HepG2 (cell line): Measurements from ENCODE around the gene ACADVL. TPM values are rescaled to one million over a fixed set of nuclear protein-coding genes. Genes with fewer than 3 reads are reported as not detected.

Experiments used
- ATAC-seq: fragments of 200-7000 bp; cut with Tn5 transposase; 3 replicates; pipeline ENCODE4 v1.9.1; 2020; ENCODE audit warnings: mild to moderate bottlenecking, moderate library complexity
- BruUV-seq: library from RNA; stranded (reverse); fragments of 400-500 nt; replicated peaks from 2 replicates; lab custom pipeline; 2021; lab: Mats Ljungman, UMichigan
- CTCF ChIA-PET: fragments of 300-600 bp; formaldehyde crosslinking; extraction: SDS; loops from one replicate; lab custom pipeline; 2021; ENCODE audit warnings: low total read pairs, inconsistent platforms, low intra/inter-chr PET ratio; lab: Yijun Ruan, JAX
- POLR2A ChIA-PET: fragments of 350-600 bp; sonication (Branson Sonifier 250); formaldehyde crosslinking; loops from one replicate; lab custom pipeline; 2020; ENCODE audit warnings: antibody characterized with exemption, inconsistent platforms; lab: Yijun Ruan, JAX
- DNase-seq: peaks from one replicate; pipeline ENCODE4 v3.0.0-alpha.2; 2015; ENCODE audit warnings: low spot score
- FAIRE-seq: peaks from 3 replicates; lab custom pipeline; 2011; peaks lifted over from hg19 to GRCh38; lab: Jason Lieb, UNC
- H2AFZ ChIP-seq: one replicate; pipeline ENCODE4 v1.6.1; 2011; ENCODE audit warnings: low read length, inconsistent platforms
- H3K27ac ChIP-seq: fragments of 300-600 bp; 3 replicates; pipeline ENCODE4 v1.8.0; 2011; ENCODE audit warnings: mixed run types, mild to moderate bottlenecking, mixed read lengths, low read length, inconsistent platforms; ENCODE audit not compliant: insufficient read depth; ENCODE audit errors: extremely low read length
- H3K27me3 ChIP-seq, 2 experiments: fragments of 200-600 bp in 1 of 2; 2 replicates in 1 of 2; 3 replicates in 1 of 2; pipeline versions ENCODE4 v1.6.0 to v1.8.0; 2011; ENCODE audit warnings: low read length in 2 of 2, mild to moderate bottlenecking in 2 of 2, moderate library complexity in 2 of 2, inconsistent platforms in 1 of 2; ENCODE audit not compliant: insufficient read depth in 2 of 2, control insufficient read depth in 1 of 2
- H3K36me3 ChIP-seq, 2 experiments: fragments of 200-600 bp in 1 of 2; replicated peaks in 1 of 2; 2 replicates in 1 of 2; 3 replicates in 1 of 2; pipeline versions ENCODE4 v1.5.1 to v1.8.0; 2011; ENCODE audit warnings: low read length in 2 of 2, inconsistent platforms in 1 of 2; ENCODE audit not compliant: insufficient read depth in 2 of 2, control insufficient read depth in 1 of 2
- H3K4me1 ChIP-seq: 2 replicates; pipeline ENCODE4 v1.5.1; 2012; ENCODE audit warnings: low read length, inconsistent platforms; ENCODE audit not compliant: insufficient read depth
- H3K4me2 ChIP-seq: 2 replicates; pipeline ENCODE4 v1.6.0; 2011; ENCODE audit warnings: low read depth, low read length, inconsistent platforms
- H3K4me3 ChIP-seq, 3 experiments: fragments of 200-600 bp in 1 of 3; sonication (generic), shearing (Covaris generic) in 1 of 3; replicated peaks in 1 of 3; 2 replicates each; pipeline ENCODE4 v1.5.1; 2011 to 2016; ENCODE audit warnings: low read length in 3 of 3, inconsistent platforms in 2 of 3, low read depth in 2 of 3, mild to moderate bottlenecking in 2 of 3, control low read depth in 1 of 3, mixed read lengths in 1 of 3; ENCODE audit not compliant: insufficient read depth in 1 of 3
- H3K79me2 ChIP-seq: one replicate; pipeline ENCODE4 v1.6.1; 2011; ENCODE audit warnings: low read length, inconsistent platforms; ENCODE audit not compliant: insufficient read depth
- H3K9ac ChIP-seq: 2 replicates; pipeline ENCODE4 v1.6.0; 2011; ENCODE audit warnings: mild to moderate bottlenecking, low read depth, low read length, inconsistent platforms; ENCODE audit not compliant: insufficient read depth
- H3K9me3 ChIP-seq: 2 replicates; pipeline ENCODE4 v1.5.1; 2012; ENCODE audit warnings: mild to moderate bottlenecking, low read length
- H4K20me1 ChIP-seq: 2 replicates; pipeline ENCODE4 v1.6.0; 2011; ENCODE audit warnings: inconsistent platforms, mild to moderate bottlenecking, low read length, moderate library complexity; ENCODE audit not compliant: insufficient read depth
- AGO2 ChIP-seq: fragments of 200-400 bp; formaldehyde crosslinking; optimal IDR thresholded peaks from 2 replicates; pipeline ENCODE3; 2017; ENCODE audit warnings: mild to moderate bottlenecking, low read depth, low read length, moderate library complexity
- KLF13 ChIP-seq: sonication (generic); formaldehyde crosslinking; IDR thresholded peaks from 2 replicates; pipeline ENCODE4 v1.4.0; 2020; ENCODE audit warnings: mild to moderate bottlenecking, missing genetic modification reagents
- MTA1 ChIP-seq: sonication (generic); formaldehyde crosslinking; IDR thresholded peaks from 2 replicates; pipeline ENCODE4 v1.4.0; 2020; ENCODE audit warnings: missing genetic modification reagents, mild to moderate bottlenecking, borderline replicate concordance
- NFIC ChIP-seq: IDR thresholded peaks from 2 replicates; pipeline ENCODE4 v1.6.1; 2012; ENCODE audit warnings: mild to moderate bottlenecking, low read length, inconsistent platforms
- NR2F2 ChIP-seq: IDR thresholded peaks from 2 replicates; pipeline ENCODE4 v1.6.1; 2012; ENCODE audit warnings: low read depth, inconsistent platforms, borderline replicate concordance
- PCBP2 ChIP-seq: fragments of 200-400 bp; formaldehyde crosslinking; optimal IDR thresholded peaks from 2 replicates; pipeline ENCODE3; 2018; ENCODE audit warnings: low read length, low read depth; ENCODE audit not compliant: poor library complexity, severe bottlenecking
- REL ChIP-seq: sonication (generic); formaldehyde crosslinking; conservative IDR thresholded peaks from 2 replicates; pipeline ENCODE4 v1.8.0; 2022; ENCODE audit warnings: mild to moderate bottlenecking, missing genetic modification reagents, moderate library complexity
- TOPORS ChIP-seq: sonication (generic); formaldehyde crosslinking; IDR thresholded peaks from 2 replicates; pipeline ENCODE4 v1.8.0; 2023; ENCODE audit warnings: mild to moderate bottlenecking, missing genetic modification reagents
- ZBTB20 ChIP-seq: sonication (generic); formaldehyde crosslinking; IDR thresholded peaks from 2 replicates; pipeline ENCODE4 v1.8.1; 2023; ENCODE audit warnings: missing genetic modification reagents, low read depth, mild to moderate bottlenecking, borderline replicate concordance
- ZKSCAN1 ChIP-seq: fragments of 150-350 bp; IDR thresholded peaks from 2 replicates; pipeline ENCODE4 v1.6.1; 2014; ENCODE audit warnings: low read length
- ZNF10 ChIP-seq: sonication (generic); formaldehyde crosslinking; IDR thresholded peaks from 2 replicates; pipeline ENCODE4 v1.4.0; 2020; ENCODE audit warnings: mild to moderate bottlenecking, low read depth, missing genetic modification reagents, borderline replicate concordance
- ZNF136 ChIP-seq: sonication (generic); formaldehyde crosslinking; IDR thresholded peaks from 2 replicates; pipeline ENCODE4 v1.8.1; 2022; ENCODE audit warnings: low read depth, mild to moderate bottlenecking, moderate library complexity, missing genetic modification reagents
- ZNF205 ChIP-seq: IDR thresholded peaks from 2 replicates; pipeline ENCODE4 v1.6.1; 2018; ENCODE audit warnings: missing biosample characterization, missing genetic modification reagents
- ZNF263 ChIP-seq: sonication (generic); formaldehyde crosslinking; IDR thresholded peaks from 2 replicates; pipeline ENCODE4 v1.4.0; 2020; ENCODE audit warnings: missing genetic modification reagents
- ZNF563 ChIP-seq: sonication (generic); formaldehyde crosslinking; IDR thresholded peaks from 2 replicates; pipeline ENCODE4 v1.8.0; 2022; ENCODE audit warnings: mild to moderate bottlenecking, moderate library complexity, missing genetic modification reagents
- ZNF652 ChIP-seq: IDR thresholded peaks from 2 replicates; pipeline ENCODE4 v1.6.1; 2016; ENCODE audit warnings: low read depth, borderline replicate concordance
- ZNF83 ChIP-seq: sonication (generic); formaldehyde crosslinking; IDR thresholded peaks from 2 replicates; pipeline ENCODE4 v1.4.0; 2020; ENCODE audit warnings: missing genetic modification reagents, mild to moderate bottlenecking, borderline replicate concordance
- ZSCAN25 ChIP-seq: sonication (generic); formaldehyde crosslinking; IDR thresholded peaks from 2 replicates; pipeline ENCODE4 v1.8.0; 2022; ENCODE audit warnings: mild to moderate bottlenecking, missing genetic modification reagents
- WGBS: methylation state at CpG from one replicate; pipeline ENCODE4 v1.1.6; 2017; ENCODE audit warnings: low lambda C conversion rate; 5-methylcytosine and 5-hydroxymethylcytosine counted together
- in situ Hi-C: cut with HindIII; loops from 2 replicates; pipeline ENCODE4 v1.10.0; 2017; ENCODE audit warnings: low pct_unique_long_range_greater_than_20kb; ENCODE audit not compliant: extremely low pct_ligation_motif_present
- intact Hi-C: fragments of 100-400 bp; cut with micrococcal nuclease; formaldehyde crosslinking; loops from one replicate; pipeline ENCODE4 v1.10.0; 2022; ENCODE audit not compliant: unreplicated experiment
- polyA plus RNA-seq, 8 experiments: library from polyadenylated mRNA; depleted of rRNA in 3 of 8; stranded (reverse) in 7 of 8; unstranded in 1 of 8; fragments of >200 nt; fragmentation: Illumina TruSeq in 4 of 8; extraction: Trizol in 4 of 8; gene quantifications; 2 replicates each; pipeline versions ENCODE4 v1.2.1 to v1.2.3, GENCODE V29; 2011 to 2016; ENCODE audit warnings: low read depth in 4 of 8, missing spikeins in 1 of 8, mixed read lengths in 1 of 8; ENCODE audit not compliant: insufficient read depth in 1 of 8
- total RNA-seq, 5 experiments: library from RNA; depleted of rRNA; stranded (reverse); fragments of >200 nt; fragmentation: Illumina TruSeq; extraction: Trizol; gene quantifications; 2 replicates each; pipeline ENCODE4 v1.2.3, GENCODE V29; 2016; ENCODE audit warnings: low read depth in 1 of 5
- TF ChIP-seq, protein P1 (sequence below): IDR thresholded peaks from 2 replicates; pipeline ENCODE4 v1.6.1; 2016; ENCODE audit warnings: missing compliant biosample characterization, missing genetic modification reagents, borderline replicate concordance
- TF ChIP-seq, protein P2 (sequence below): sonication (generic); formaldehyde crosslinking; IDR thresholded peaks from 2 replicates; pipeline ENCODE4 v1.4.0; 2020; ENCODE audit warnings: missing genetic modification reagents

Gene ACADVL
- total and polyA plus RNA-seq, 2 of the 13 experiments (the other 11 are each of a cell fraction or from before 2014, with no cell fraction given) = 219 to 412 TPM

DNA sequence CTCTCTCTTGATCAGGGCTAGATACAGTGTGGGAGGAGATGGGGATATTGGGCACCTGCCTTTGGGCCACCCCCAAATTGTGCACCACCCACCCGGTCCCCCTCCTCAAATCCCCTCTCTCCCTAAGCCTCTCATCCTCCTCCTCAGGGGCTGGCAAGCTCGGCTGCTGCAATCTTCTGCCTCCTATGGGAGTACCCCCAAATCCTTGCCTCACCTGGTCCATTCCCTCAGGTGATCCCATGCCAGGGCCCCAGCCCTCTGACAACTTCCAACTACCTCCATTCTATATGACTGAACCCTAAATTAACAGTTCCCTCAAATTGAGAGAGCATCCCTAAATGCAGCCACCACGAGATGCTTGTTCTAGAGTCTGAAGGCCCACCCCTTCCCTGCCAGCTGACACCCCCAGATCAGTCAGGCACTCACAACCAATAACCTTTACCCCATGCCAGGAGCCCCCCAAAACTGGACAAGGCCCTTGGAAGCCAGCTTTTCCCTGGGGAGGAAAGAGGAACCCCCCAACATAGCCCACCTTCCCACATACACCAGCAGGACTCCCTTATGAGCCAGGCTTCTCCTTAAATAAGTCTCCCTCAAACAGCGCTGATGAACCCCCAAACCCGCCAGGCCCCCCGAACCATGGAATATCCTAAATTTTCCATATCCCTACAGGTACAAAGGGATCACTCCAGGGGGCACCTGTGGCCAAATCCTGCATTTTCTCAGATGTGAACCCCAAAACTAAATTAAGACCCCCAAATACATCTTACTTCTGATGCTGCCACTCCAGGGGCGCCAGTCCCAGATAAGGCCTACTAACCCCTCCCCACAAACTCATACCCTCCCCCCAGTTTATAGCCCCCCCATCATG, 3.3 kb upstream of the ACADVL start (continued):
- TF ChIP-seq ZNF83 (CRISPR knock-in tag) (no peak), ZKSCAN1 (no peak), KLF13 (CRISPR knock-in tag) (no peak), REL (no peak)
- TF ChIP-seq, protein P1, sequence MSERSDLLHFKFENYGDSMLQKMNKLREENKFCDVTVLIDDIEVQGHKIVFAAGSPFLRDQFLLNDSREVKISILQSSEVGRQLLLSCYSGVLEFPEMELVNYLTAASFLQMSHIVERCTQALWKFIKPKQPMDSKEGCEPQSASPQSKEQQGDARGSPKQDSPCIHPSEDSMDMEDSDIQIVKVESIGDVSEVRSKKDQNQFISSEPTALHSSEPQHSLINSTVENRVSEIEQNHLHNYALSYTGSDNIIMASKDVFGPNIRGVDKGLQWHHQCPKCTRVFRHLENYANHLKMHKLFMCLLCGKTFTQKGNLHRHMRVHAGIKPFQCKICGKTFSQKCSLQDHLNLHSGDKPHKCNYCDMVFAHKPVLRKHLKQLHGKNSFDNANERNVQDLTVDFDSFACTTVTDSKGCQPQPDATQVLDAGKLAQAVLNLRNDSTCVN = no peak

DNA sequence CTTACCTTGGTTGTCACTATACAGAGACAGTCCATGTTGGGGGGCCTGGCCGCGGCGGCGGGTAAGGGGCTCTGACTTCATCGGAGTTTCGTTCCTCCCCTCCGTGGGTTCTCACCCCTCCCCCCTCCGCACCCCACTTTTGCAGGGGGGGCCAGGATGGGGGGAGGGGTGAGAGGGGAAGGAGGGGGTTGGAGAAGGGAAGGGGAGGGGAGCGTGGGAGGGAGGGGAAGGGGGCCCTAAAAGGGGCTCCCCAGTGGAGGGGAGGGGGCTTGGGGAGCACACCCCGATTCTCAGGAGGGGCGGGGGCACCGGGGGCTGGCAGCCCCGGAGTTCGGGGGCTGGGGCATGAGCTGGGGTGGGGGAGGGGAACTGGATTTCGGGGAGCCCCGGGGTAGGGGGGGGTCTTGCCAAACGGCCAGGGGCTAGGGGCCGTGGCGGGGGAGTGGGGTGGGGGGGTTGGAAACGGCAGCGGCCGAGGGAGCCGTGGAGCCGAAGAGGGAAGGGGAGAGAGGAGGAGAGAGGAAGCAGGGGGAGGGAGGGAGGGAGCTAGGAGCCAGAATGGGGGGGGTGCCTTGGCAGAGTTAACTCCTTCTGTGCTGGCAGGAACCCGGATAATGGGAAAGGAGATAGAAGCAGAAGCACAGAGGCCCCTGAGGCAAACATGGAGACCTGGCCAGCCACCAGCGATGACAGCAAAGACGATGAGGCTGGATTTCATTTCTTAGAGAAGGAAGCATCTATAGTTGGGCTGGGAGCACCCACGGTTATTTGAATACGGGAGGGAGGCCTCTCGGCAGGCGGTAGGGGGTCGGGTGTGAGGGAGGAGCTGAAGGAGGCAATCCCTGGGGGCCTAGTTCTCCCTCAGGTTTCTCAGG, 2.4 kb upstream of the ACADVL start:
- no peaks in the 10 kb centered on the region for H3K9me3 ChIP-seq
- intact Hi-C loops (no loop called here), in situ Hi-C loops (loop anchor here (5.0 kb wide), 1 partner anchor 40 kb away; the partner anchor contains the start of gene ASGR1)
- H3K4me1 ChIP-seq = peaks cover 75% of the 10 kb centered on the region
- peaks cover 10% of the 10 kb centered on the region; the same call in 1 of the 2 replicates for H4K20me1 ChIP-seq
- peaks cover 14% of the 10 kb centered on the region for H3K79me2 ChIP-seq
- no TSS peak for BruUV-seq
- no peak overlapping the region for H2AFZ ChIP-seq
- FAIRE-seq (no peak), ATAC-seq (no peak), DNase-seq (no peak)
- H3K4me2 ChIP-seq = peak overlapping the region; percentile 99
- H3K9ac ChIP-seq = no peak overlapping the region
- ChIA-PET CTCF (no interaction called here), POLR2A (interaction anchor here (1.7 to 4.3 kb wide), 2 partner anchors 17 to 39 kb away, joined by 5 to 76 read pairs; partner anchors contain the start of genes ASGR1 and DVL2)
- H3K27me3 ChIP-seq = peaks cover 0 to 4% of the 10 kb centered on the region in 2 experiments; a peak in 2 of 5 replicates
- peak overlapping the region in 2 of 3 experiments; percentile 26 to 90; a peak in 4 of 6 replicates for H3K4me3 ChIP-seq
- peaks cover 4 to 15% of the 10 kb centered on the region in 2 experiments; a peak in 4 of 5 replicates for H3K36me3 ChIP-seq
- no peak overlapping the region for H3K27ac ChIP-seq
- 11% methylated on average over 32 of the region's 32 CpGs for WGBS
- TF ChIP-seq ZNF263 (CRISPR knock-in tag) (peak; percentile 67), ZNF205 (no peak), MTA1 (CRISPR knock-in tag) (no peak), ZNF652 (CRISPR knock-in tag) (peak; percentile 94), ZNF10 (CRISPR knock-in tag) (no peak), ZBTB20 (CRISPR knock-in tag) (no peak), ZNF563 (CRISPR knock-in tag) (no peak), ZSCAN25 (CRISPR knock-in tag) (peak; percentile 95), ZNF136 (no peak), NR2F2 (no peak), NFIC (no peak), AGO2 (no peak), TOPORS (CRISPR knock-in tag) (no peak), PCBP2 (no peak)
- TF ChIP-seq, protein P2, sequence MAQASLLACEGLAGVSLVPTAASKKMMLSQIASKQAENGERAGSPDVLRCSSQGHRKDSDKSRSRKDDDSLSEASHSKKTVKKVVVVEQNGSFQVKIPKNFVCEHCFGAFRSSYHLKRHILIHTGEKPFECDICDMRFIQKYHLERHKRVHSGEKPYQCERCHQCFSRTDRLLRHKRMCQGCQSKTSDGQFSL = peak; percentile 65; the same call in 1 of the 2 replicates
